ENCODE measurements around the gene PDZD4. TPM values are rescaled to one million over a fixed set of nuclear protein-coding genes. Genes with fewer than 3 reads are reported as not detected.

Gene PDZD4
- polyA plus RNA-seq, 3 donors = 0.11 TPM; not detected in 2

DNA sequence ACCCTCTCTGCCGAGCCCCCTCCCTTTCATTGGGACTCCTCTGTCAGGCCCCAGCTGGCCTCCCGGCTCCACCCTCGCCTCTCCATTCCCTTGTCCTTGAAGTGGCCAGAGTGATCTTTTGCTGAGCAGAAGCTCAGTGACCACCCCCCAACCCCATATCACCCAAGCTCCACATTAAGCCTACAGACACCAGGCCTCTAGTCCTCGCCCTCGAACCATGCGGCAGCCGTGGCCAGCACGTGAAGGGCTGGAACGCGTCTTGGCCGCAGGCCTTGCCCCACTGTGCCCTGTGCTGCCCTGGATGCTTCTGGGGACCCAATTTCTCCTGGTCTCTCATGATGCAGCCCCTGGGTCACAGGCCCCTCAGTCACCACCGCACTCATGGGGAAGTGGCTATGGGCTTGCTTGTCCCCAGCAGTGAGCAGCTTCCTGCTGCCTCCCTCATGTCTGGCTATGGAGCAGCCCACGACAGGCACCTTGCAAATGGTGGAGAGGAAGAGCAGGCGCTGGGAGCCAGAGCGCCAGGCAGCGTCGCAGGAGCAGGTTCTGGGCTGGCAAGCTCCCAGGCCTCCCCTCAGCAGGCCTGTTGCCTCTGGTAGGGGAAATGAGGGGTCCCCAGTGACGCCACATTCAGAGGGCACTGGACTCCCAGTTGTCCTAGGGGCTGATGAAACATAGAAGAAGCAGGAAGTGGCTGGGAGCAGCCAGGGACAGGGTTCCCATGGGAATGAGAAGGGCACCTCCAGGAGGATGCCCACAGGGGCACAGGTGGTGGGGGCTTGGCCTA lies 50.3 kb downstream of the PDZD4 start:
- H3K36me3 ChIP-seq (replicated peaks in 1 of 2; ENCODE audit: control insufficient read depth in 1 of 2, insufficient read depth in 2 of 2, low read length in 2 of 2) = peaks cover 0 to under 1% of the 10 kb centered on the region in 2 donors
- no peak for DNase-seq
- H3K27me3 ChIP-seq (ENCODE audit: control insufficient read depth in 2 of 2, insufficient read depth in 2 of 2, low read length in 2 of 2) = peaks cover 0 to 23% of the 10 kb centered on the region in 2 donors
- H3K4me3 Mint-ChIP-seq = peak overlapping the region in 1 of 2 donors; percentile 59
- no peak overlapping the region for H3K4me3 ChIP-seq (replicated peaks in 1 of 3; ENCODE audit: low read depth in 2 of 3, low read length in 3 of 3)
- H4K20me1 ChIP-seq (ENCODE audit: insufficient read depth, low read length) = no peaks in the 10 kb centered on the region
- H3K4me2 ChIP-seq (replicated peaks; ENCODE audit: extremely low read depth, low read length, poor library complexity, severe bottlenecking) = no peak overlapping the region
- no peaks in the 10 kb centered on the region for H3K9me3 ChIP-seq (replicated peaks in 1 of 2; ENCODE audit: control insufficient read depth in 1 of 2, insufficient read depth in 1 of 2, low read length in 2 of 2)
- H3K27me3 Mint-ChIP-seq (ENCODE audit: low read depth in 3 of 3) = peaks cover 15 to 28% (median 18%) of the 10 kb centered on the region in 3 donors
- peaks cover 0 to 13% (median 2%) of the 10 kb centered on the region in 7 donors for H3K9me3 Mint-ChIP-seq
- H2AFZ ChIP-seq (ENCODE audit: insufficient read depth, low read depth, low read length, poor library complexity, severe bottlenecking) = no peak overlapping the region
- 78% methylated on average over 7 of the region's 18 CpGs for WGBS (ENCODE audit: insufficient coverage)
- intact Hi-C loops (cut with micrococcal nuclease) = no loop called here
- peaks cover 6% of the 10 kb centered on the region in 2 donors for H3K36me3 Mint-ChIP-seq
- no peaks in the 10 kb centered on the region for H3K79me2 ChIP-seq (ENCODE audit: insufficient read depth, low read length)
- H3K27ac Mint-ChIP-seq = peak overlapping the region in 1 of 7 donors; percentile 24
- H3K4me1 ChIP-seq (ENCODE audit: control insufficient read depth in 1 of 2, insufficient read depth in 2 of 2, low read length in 2 of 2) = no peaks in the 10 kb centered on the region
- TF ChIP-seq, protein P1, sequence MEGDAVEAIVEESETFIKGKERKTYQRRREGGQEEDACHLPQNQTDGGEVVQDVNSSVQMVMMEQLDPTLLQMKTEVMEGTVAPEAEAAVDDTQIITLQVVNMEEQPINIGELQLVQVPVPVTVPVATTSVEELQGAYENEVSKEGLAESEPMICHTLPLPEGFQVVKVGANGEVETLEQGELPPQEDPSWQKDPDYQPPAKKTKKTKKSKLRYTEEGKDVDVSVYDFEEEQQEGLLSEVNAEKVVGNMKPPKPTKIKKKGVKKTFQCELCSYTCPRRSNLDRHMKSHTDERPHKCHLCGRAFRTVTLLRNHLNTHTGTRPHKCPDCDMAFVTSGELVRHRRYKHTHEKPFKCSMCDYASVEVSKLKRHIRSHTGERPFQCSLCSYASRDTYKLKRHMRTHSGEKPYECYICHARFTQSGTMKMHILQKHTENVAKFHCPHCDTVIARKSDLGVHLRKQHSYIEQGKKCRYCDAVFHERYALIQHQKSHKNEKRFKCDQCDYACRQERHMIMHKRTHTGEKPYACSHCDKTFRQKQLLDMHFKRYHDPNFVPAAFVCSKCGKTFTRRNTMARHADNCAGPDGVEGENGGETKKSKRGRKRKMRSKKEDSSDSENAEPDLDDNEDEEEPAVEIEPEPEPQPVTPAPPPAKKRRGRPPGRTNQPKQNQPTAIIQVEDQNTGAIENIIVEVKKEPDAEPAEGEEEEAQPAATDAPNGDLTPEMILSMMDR (IDR thresholded peaks at IDR 0.05) = no peak
- no peak overlapping the region for H3K9ac ChIP-seq (ENCODE audit: insufficient read depth, low read length, poor library complexity, severe bottlenecking)
- no peak overlapping the region for H3K27ac ChIP-seq (ENCODE audit: low read depth in 1 of 2, low read length in 2 of 2)
- no peaks in the 10 kb centered on the region for H3K4me1 Mint-ChIP-seq

GRCh38 chrX:153778684-153779101 lies 51.7 kb downstream of the PDZD4 start:
- intact Hi-C loops (cut with micrococcal nuclease) = no loop called here
- Histone ChIP-seq H2AFZ (ENCODE audit: insufficient read depth, low read depth, low read length, poor library complexity, severe bottlenecking) (no peak overlapping the region), H3K36me3 (replicated peaks in 1 of 2; ENCODE audit: control insufficient read depth in 1 of 2, insufficient read depth in 2 of 2, low read length in 2 of 2) (no peaks in the 10 kb centered on the region), H3K9ac (ENCODE audit: insufficient read depth, low read length, poor library complexity, severe bottlenecking) (no peak overlapping the region), H3K27ac (ENCODE audit: low read depth in 1 of 2, low read length in 2 of 2) (no peak overlapping the region), H4K20me1 (ENCODE audit: insufficient read depth, low read length) (no peaks in the 10 kb centered on the region), H3K4me3 (replicated peaks in 1 of 3; ENCODE audit: low read depth in 2 of 3, low read length in 3 of 3) (no peak overlapping the region), H3K79me2 (ENCODE audit: insufficient read depth, low read length) (no peaks in the 10 kb centered on the region), H3K27me3 (ENCODE audit: control insufficient read depth in 2 of 2, insufficient read depth in 2 of 2, low read length in 2 of 2) (peaks cover 0 to 23% of the 10 kb centered on the region in 2 donors), H3K4me2 (replicated peaks; ENCODE audit: extremely low read depth, low read length, poor library complexity, severe bottlenecking) (no peak overlapping the region), H3K4me1 (ENCODE audit: control insufficient read depth in 1 of 2, insufficient read depth in 2 of 2, low read length in 2 of 2) (no peaks in the 10 kb centered on the region), H3K9me3 (replicated peaks in 1 of 2; ENCODE audit: control insufficient read depth in 1 of 2, insufficient read depth in 1 of 2, low read length in 2 of 2) (no peaks in the 10 kb centered on the region)
- DNase-seq = no peak
- peaks cover 15 to 26% (median 18%) of the 10 kb centered on the region in 3 donors for H3K27me3 Mint-ChIP-seq (ENCODE audit: low read depth in 3 of 3)
- TF ChIP-seq, protein P1 (IDR thresholded peaks at IDR 0.05) = no peak
- WGBS (ENCODE audit: insufficient coverage) = 96% methylated on average over 5 of the region's 16 CpGs
- no peaks in the 10 kb centered on the region for H3K4me1 Mint-ChIP-seq
- peaks cover 0 to 13% (median 2%) of the 10 kb centered on the region in 7 donors for H3K9me3 Mint-ChIP-seq
- no peaks in the 10 kb centered on the region for H3K36me3 Mint-ChIP-seq
- no peak overlapping the region for H3K27ac Mint-ChIP-seq
- H3K4me3 Mint-ChIP-seq = no peak overlapping the region
